IMR-90 (cell line): ENCODE measurements around the gene ULBP1. TPM values are rescaled to one million over a fixed set of nuclear protein-coding genes. Genes with fewer than 3 reads are reported as not detected.

Experiments
- ATAC-seq: fragments of 200-7000 bp; cut with Tn5 transposase; 2 replicates; pipeline ENCODE4 v1.9.1; 2020; ENCODE audit warnings: low read depth, mild to moderate bottlenecking, moderate library complexity
- BruUV-seq: library from RNA; stranded (reverse); fragments of 400-500 nt; replicated peaks from 2 replicates; lab custom pipeline; 2021; lab: Mats Ljungman, UMichigan
- CTCF ChIA-PET: fragments of 300-600 bp; formaldehyde crosslinking; extraction: SDS; loops from one replicate; lab custom pipeline; 2021; ENCODE audit warnings: antibody characterized with exemption; lab: Yijun Ruan, JAX
- POLR2A ChIA-PET: fragments of 300-600 bp; sonication (Branson Sonifier 250); formaldehyde crosslinking; loops from one replicate; lab custom pipeline; 2022; ENCODE audit warnings: antibody characterized with exemption; ENCODE audit not compliant: unreplicated experiment; lab: Charles Lee
- DNase-seq: peaks from one replicate; pipeline ENCODE4 v3.0.0; 2013
- H2AFZ ChIP-seq: replicated peaks from 2 replicates; pipeline ENCODE3; 2013; ENCODE audit warnings: low read length, mild to moderate bottlenecking; ENCODE audit not compliant: poor library complexity
- H2AK5ac ChIP-seq: 2 replicates; pipeline ENCODE4 v1.6.1; 2013; ENCODE audit warnings: low read depth, low read length, inconsistent platforms
- H2AK9ac ChIP-seq: replicated peaks from 2 replicates; pipeline ENCODE3; 2013; ENCODE audit warnings: mild to moderate bottlenecking, low read depth, low read length, moderate library complexity; ENCODE audit not compliant: poor library complexity
- H2BK120ac ChIP-seq: 2 replicates; pipeline ENCODE4 v1.6.1; 2013; ENCODE audit warnings: low read depth, low read length, inconsistent platforms
- H2BK15ac ChIP-seq: 3 replicates; pipeline ENCODE4 v1.6.1; 2013; ENCODE audit warnings: low read depth, low read length, inconsistent platforms
- H2BK20ac ChIP-seq: 2 replicates; pipeline ENCODE4 v1.6.1; 2013; ENCODE audit warnings: low read depth, mild to moderate bottlenecking, inconsistent platforms, low read length, moderate library complexity
- H2BK5ac ChIP-seq: 2 replicates; pipeline ENCODE4 v1.6.1; 2013; ENCODE audit warnings: mild to moderate bottlenecking, low read depth, low read length, inconsistent platforms; ENCODE audit not compliant: poor library complexity, severe bottlenecking
- H3K14ac ChIP-seq: replicated peaks from 2 replicates; pipeline ENCODE4 v1.6.1; 2013; ENCODE audit warnings: low read depth, low read length, inconsistent platforms
- H3K18ac ChIP-seq: 2 replicates; pipeline ENCODE4 v1.6.1; 2013; ENCODE audit warnings: low read depth, low read length, control low read depth
- H3K23ac ChIP-seq: 2 replicates; pipeline ENCODE4 v1.6.1; 2013; ENCODE audit warnings: low read depth, low read length, inconsistent platforms
- H3K27ac ChIP-seq: 2 replicates; pipeline ENCODE4 v1.5.1; 2013; ENCODE audit warnings: mild to moderate bottlenecking, control low read depth, low read length; ENCODE audit not compliant: insufficient read depth
- H3K27me3 ChIP-seq: 2 replicates; pipeline ENCODE4 v1.6.1; 2013; ENCODE audit warnings: low read length; ENCODE audit not compliant: control insufficient read depth, insufficient read depth
- H3K36me3 ChIP-seq: 2 replicates; pipeline ENCODE4 v1.6.1; 2013; ENCODE audit warnings: low read length, mixed read lengths; ENCODE audit not compliant: control insufficient read depth, insufficient read depth
- H3K4ac ChIP-seq: 2 replicates; pipeline ENCODE4 v1.6.1; 2013; ENCODE audit warnings: low read depth, low read length, inconsistent platforms
- H3K4me1 ChIP-seq: 2 replicates; pipeline ENCODE4 v1.6.1; 2013; ENCODE audit warnings: low read length, mixed read lengths; ENCODE audit not compliant: control insufficient read depth, insufficient read depth
- H3K4me2 ChIP-seq: 2 replicates; pipeline ENCODE4 v1.6.1; 2013; ENCODE audit warnings: low read depth, mild to moderate bottlenecking, control low read depth, low read length, moderate library complexity
- H3K4me3 ChIP-seq: 2 replicates; pipeline ENCODE4 v1.5.1; 2013; ENCODE audit warnings: low read depth, mild to moderate bottlenecking, control low read depth, low read length, moderate library complexity; ENCODE audit not compliant: insufficient read depth
- H3K56ac ChIP-seq: 2 replicates; pipeline ENCODE4 v1.6.1; 2013; ENCODE audit warnings: low read length, inconsistent platforms; ENCODE audit not compliant: insufficient read depth; ENCODE audit errors: extremely low read depth
- H3K79me1 ChIP-seq, 2 experiments: 2 replicates each; pipeline ENCODE4 v1.6.1; 2013; ENCODE audit warnings: low read length in 2 of 2, inconsistent platforms in 1 of 2, low read depth in 1 of 2
- H3K9ac ChIP-seq: 2 replicates; pipeline ENCODE4 v1.6.1; 2013; ENCODE audit warnings: low read depth, low read length, control low read depth
- H3K9me1 ChIP-seq: 2 replicates; pipeline ENCODE4 v1.6.1; 2013; ENCODE audit warnings: low read length, inconsistent platforms; ENCODE audit not compliant: insufficient read depth
- H3K9me3 ChIP-seq: 2 replicates; pipeline ENCODE4 v1.6.1; 2013; ENCODE audit warnings: low read length; ENCODE audit not compliant: control insufficient read depth, insufficient read depth
- H4K20me1 ChIP-seq: 2 replicates; pipeline ENCODE4 v1.6.1; 2013; ENCODE audit warnings: low read length, inconsistent platforms; ENCODE audit not compliant: insufficient read depth
- H4K5ac ChIP-seq: 2 replicates; pipeline ENCODE4 v1.6.1; 2013; ENCODE audit warnings: mild to moderate bottlenecking, low read depth, low read length, control low read depth
- H4K8ac ChIP-seq, 2 experiments: 2 replicates each; pipeline ENCODE4 v1.6.1; 2013; ENCODE audit warnings: low read depth in 2 of 2, low read length in 2 of 2, control low read depth in 1 of 2, inconsistent platforms in 1 of 2
- H4K91ac ChIP-seq: 2 replicates; pipeline ENCODE4 v1.6.1; 2013; ENCODE audit warnings: low read depth, low read length, inconsistent platforms; ENCODE audit not compliant: insufficient read depth
- BHLHE40 ChIP-seq: fragments of 150-350 bp; IDR thresholded peaks from 2 replicates; pipeline ENCODE4 v1.6.1; 2016; ENCODE audit warnings: mild to moderate bottlenecking, low read depth, low read length
- MAFK ChIP-seq: IDR thresholded peaks from 2 replicates; pipeline ENCODE4 v1.6.1; 2012; ENCODE audit warnings: low read depth, low read length, improper control_type of control experiment
- MXI1 ChIP-seq: IDR thresholded peaks from 2 replicates; pipeline ENCODE4 v1.6.1; 2012; ENCODE audit warnings: low read depth, mild to moderate bottlenecking, low read length, moderate library complexity, borderline replicate concordance
- NFE2L2 ChIP-seq: fragments of 150-350 bp; IDR thresholded peaks from 2 replicates; pipeline ENCODE4 v1.6.1; 2016; ENCODE audit warnings: low read depth, mild to moderate bottlenecking, low read length
- RAD21 ChIP-seq: IDR thresholded peaks from 2 replicates; pipeline ENCODE4 v1.6.1; 2012; ENCODE audit warnings: low read length, improper control_type of control experiment
- RCOR1 ChIP-seq: IDR thresholded peaks from 2 replicates; pipeline ENCODE4 v1.6.1; 2012; ENCODE audit warnings: mild to moderate bottlenecking, low read length, improper control_type of control experiment; ENCODE audit not compliant: insufficient replicate concordance
- RFX5 ChIP-seq: IDR thresholded peaks from 2 replicates; pipeline ENCODE4 v1.8.0; 2012; ENCODE audit warnings: low read depth, mild to moderate bottlenecking, low read length, moderate library complexity
- WGBS, 2 experiments: methylation state at CpG; one replicate each; pipeline versions ENCODE4 v1.1.5 to v1.1.7; 2013; ENCODE audit warnings: missing lambda C conversion rate in 2 of 2; ENCODE audit not compliant: insufficient read length in 1 of 2; ENCODE audit errors: extremely low coverage in 2 of 2; 5-methylcytosine and 5-hydroxymethylcytosine counted together
- dilution Hi-C: fragments of 300-500 bp; cut with HindIII; formaldehyde crosslinking; loops from one replicate; pipeline ENCODE4 v1.14.3; 2018; ENCODE audit warnings: low sequenced_read_pairs; ENCODE audit not compliant: unreplicated experiment
- in situ Hi-C: fragments of 300-500 bp; cut with MboI; formaldehyde crosslinking; loops from 3 replicates; pipeline ENCODE4 v1.14.3; 2019; ENCODE audit warnings: low sequenced_read_pairs, inconsistent platforms, mixed read lengths
- intact Hi-C: fragments of 100-400 bp; cut with micrococcal nuclease; formaldehyde crosslinking; loops from 2 replicates; pipeline ENCODE4 v1.10.0; 2022
- polyA plus RNA-seq, 3 experiments: library from polyadenylated mRNA; depleted of rRNA; stranded (reverse); fragments of >200 nt; gene quantifications; 2 replicates each; pipeline ENCODE4 v1.2.3, GENCODE V29; 2012; ENCODE audit warnings: low replicate concordance in 1 of 3
- total RNA-seq: library from RNA; depleted of rRNA; stranded (reverse); fragments of >200 nt; gene quantifications from 2 replicates; pipeline ENCODE4 v1.2.3, GENCODE V29; 2012
- TF ChIP-seq, protein P1 (sequence below): conservative IDR thresholded peaks from 2 replicates; pipeline ENCODE4 v1.5.1; 2012; ENCODE audit warnings: mild to moderate bottlenecking, low read depth, low read length, improper control_type of control experiment

ULBP1 gene
- total and polyA plus RNA-seq, 2 of the 4 experiments (the other 2 are of a cell fraction) = 0.18 to 0.87 TPM

DNA sequence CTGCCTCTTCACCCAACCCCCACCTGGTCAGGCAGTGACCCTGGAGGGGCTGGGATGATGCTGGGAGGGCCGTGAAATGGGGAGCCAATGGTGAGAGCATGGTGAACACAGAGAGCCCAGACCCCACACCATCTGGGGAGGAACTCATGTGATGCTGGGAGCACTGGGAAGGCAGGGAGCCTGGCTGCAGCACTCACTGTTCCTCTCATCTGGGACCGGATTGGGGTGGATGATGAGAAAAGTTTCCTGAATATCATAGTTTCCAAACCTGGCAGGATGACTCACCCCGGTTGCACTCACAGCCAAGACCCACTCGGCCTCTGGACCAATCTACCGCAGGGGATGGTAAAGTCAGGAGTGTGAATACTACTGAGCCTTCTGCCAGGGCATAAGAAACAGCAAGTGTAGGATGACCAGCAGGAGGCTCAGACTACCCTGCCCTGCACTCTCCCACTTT, 21.8 kb downstream of the ULBP1 start:
- Histone ChIP-seq H3K4me1 (no peaks in the 10 kb centered on the region), H2BK20ac (no peak overlapping the region), H4K5ac (no peak overlapping the region), H3K9me3 (peaks cover 21% of the 10 kb centered on the region), H3K18ac (no peak overlapping the region), H3K27ac (no peak overlapping the region), H3K14ac (no peak overlapping the region), H2AK5ac (no peak overlapping the region), H3K4ac (no peak overlapping the region), H4K8ac (no peak overlapping the region), H3K4me2 (no peak overlapping the region), H3K23ac (no peak overlapping the region), H3K56ac (no peak overlapping the region), H3K4me3 (no peak overlapping the region), H2AFZ (no peak overlapping the region), H2BK120ac (no peak overlapping the region), H2AK9ac (no peak overlapping the region), H4K91ac (no peak overlapping the region), H3K36me3 (no peaks in the 10 kb centered on the region), H3K9ac (no peak overlapping the region), H4K20me1 (no peaks in the 10 kb centered on the region; the same call in 1 of the 2 replicates), H3K27me3 (peaks cover 63% of the 10 kb centered on the region), H3K79me1 (no peaks in the 10 kb centered on the region), H2BK15ac (no peak overlapping the region), H2BK5ac (no peak overlapping the region), H3K9me1 (no peaks in the 10 kb centered on the region)
- in situ Hi-C loops = no loop called here
- ChIA-PET CTCF (no interaction called here), POLR2A (no interaction called here)
- no peak for TF ChIP-seq RCOR1
- TF ChIP-seq MXI1 = no peak
- no peak for TF ChIP-seq RAD21
- TF ChIP-seq, protein P1, sequence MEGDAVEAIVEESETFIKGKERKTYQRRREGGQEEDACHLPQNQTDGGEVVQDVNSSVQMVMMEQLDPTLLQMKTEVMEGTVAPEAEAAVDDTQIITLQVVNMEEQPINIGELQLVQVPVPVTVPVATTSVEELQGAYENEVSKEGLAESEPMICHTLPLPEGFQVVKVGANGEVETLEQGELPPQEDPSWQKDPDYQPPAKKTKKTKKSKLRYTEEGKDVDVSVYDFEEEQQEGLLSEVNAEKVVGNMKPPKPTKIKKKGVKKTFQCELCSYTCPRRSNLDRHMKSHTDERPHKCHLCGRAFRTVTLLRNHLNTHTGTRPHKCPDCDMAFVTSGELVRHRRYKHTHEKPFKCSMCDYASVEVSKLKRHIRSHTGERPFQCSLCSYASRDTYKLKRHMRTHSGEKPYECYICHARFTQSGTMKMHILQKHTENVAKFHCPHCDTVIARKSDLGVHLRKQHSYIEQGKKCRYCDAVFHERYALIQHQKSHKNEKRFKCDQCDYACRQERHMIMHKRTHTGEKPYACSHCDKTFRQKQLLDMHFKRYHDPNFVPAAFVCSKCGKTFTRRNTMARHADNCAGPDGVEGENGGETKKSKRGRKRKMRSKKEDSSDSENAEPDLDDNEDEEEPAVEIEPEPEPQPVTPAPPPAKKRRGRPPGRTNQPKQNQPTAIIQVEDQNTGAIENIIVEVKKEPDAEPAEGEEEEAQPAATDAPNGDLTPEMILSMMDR = no peak
- TF ChIP-seq NFE2L2 = no peak
- TF ChIP-seq BHLHE40 = no peak
- no peak for TF ChIP-seq MAFK
- no peak for TF ChIP-seq RFX5
- no TSS peak for BruUV-seq
- ATAC-seq = no peak
- no peak for DNase-seq
- dilution Hi-C loops = no loop called here
- intact Hi-C loops = no loop called here
- WGBS, 2 experiments = no CpG with 5 or more reads among the region's 5 CpGs
